Measurements from ENCODE around the gene TNFSF10.

The TNFSF10 gene

GRCh38 chr3:172516318-172517214 is 6.7 kb downstream of the TNFSF10 start:
- no peak for DNase-seq (ENCODE audit: low read depth)

- no peak for DNase-seq (ENCODE audit: low read depth)
These were observed 7.9 kb downstream of the TNFSF10 start for GRCh38 chr3:172515130-172515918.

GRCh38 chr3:172514678-172515077 is 8.6 kb downstream of the TNFSF10 start:
- no peak for DNase-seq (ENCODE audit: low read depth)

GRCh38 chr3:172513488-172513887 is 9.7 kb downstream of the TNFSF10 start:
- DNase-seq (ENCODE audit: low read depth) = no peak

GRCh38 chr3:172511783-172512762 is 11.2 kb downstream of the TNFSF10 start:
- no peak for DNase-seq (ENCODE audit: low read depth)

- no peak for DNase-seq (ENCODE audit: low read depth)
These were observed 17.1 kb downstream of the TNFSF10 start for GRCh38 chr3:172506094-172506493.

- DNase-seq (ENCODE audit: low read depth) = no peak
These were observed 21.7 kb downstream of the TNFSF10 start for GRCh38 chr3:172501540-172501939.

- DNase-seq (ENCODE audit: low read depth) = peak; percentile 57
These were observed 33.0 kb downstream of the TNFSF10 start for GRCh38 chr3:172490198-172490669.

GRCh38 chr3:172478116-172478515 is 45.1 kb downstream of the TNFSF10 start:
- DNase-seq (ENCODE audit: low read depth) = no peak

GRCh38 chr3:172476347-172476746 is 46.9 kb downstream of the TNFSF10 start:
- DNase-seq (ENCODE audit: low read depth) = no peak

- no peak for DNase-seq (ENCODE audit: low read depth)
These were observed 47.5 kb downstream of the TNFSF10 start for GRCh38 chr3:172475703-172476102.

GRCh38 chr3:172471903-172472302 is 51.3 kb downstream of the TNFSF10 start:
- no peak for DNase-seq (ENCODE audit: low read depth)

- DNase-seq (ENCODE audit: low read depth) = no peak
These were observed 52.6 kb downstream of the TNFSF10 start for GRCh38 chr3:172470588-172470987.

GRCh38 chr3:172467170-172467824 is 55.9 kb downstream of the TNFSF10 start:
- no peak for DNase-seq (ENCODE audit: low read depth)

- no peak for DNase-seq (ENCODE audit: low read depth)
These were observed 56.6 kb downstream of the TNFSF10 start for GRCh38 chr3:172466553-172467130.

GRCh38 chr3:172465281-172465680 is 57.9 kb downstream of the TNFSF10 start:
- no peak for DNase-seq (ENCODE audit: low read depth)

- DNase-seq (ENCODE audit: low read depth) = no peak
These were observed 58.9 kb downstream of the TNFSF10 start for GRCh38 chr3:172464306-172464705.

- DNase-seq (ENCODE audit: low read depth) = no peak
These were observed 61.6 kb downstream of the TNFSF10 start for GRCh38 chr3:172461530-172462138.

- no peak for DNase-seq (ENCODE audit: low read depth)
These were observed 66.8 kb downstream of the TNFSF10 start for GRCh38 chr3:172456404-172456803.

All from stimulated activated CD8-positive, alpha-beta memory T cell treated with anti-CD3 and anti-CD28 coated beads, Interleukin-15, amount 100 ng/mL, for 24 hours (primary cell).